Hepatocyte (in vitro differentiated cells): Measurements from ENCODE around the gene APBA2.

Experiments
- CTCF ChIP-seq: fragments of 200-600 bp; sonication (generic); IDR thresholded peaks from 2 replicates; pipeline ENCODE4 v1.5.1; 2016; ENCODE audit warnings: antibody characterized with exemption, mild to moderate bottlenecking; ENCODE audit not compliant: poor library complexity
- EZH2 ChIP-seq: fragments of 200-600 bp; sonication (generic); IDR thresholded peaks from 2 replicates; pipeline ENCODE4 v1.6.1; 2016; ENCODE audit warnings: antibody characterized with exemption, mild to moderate bottlenecking, borderline replicate concordance
- EZH2phosphoT487 ChIP-seq: fragments of 200-600 bp; sonication (generic); IDR thresholded peaks from one replicate; pipeline ENCODE4 v1.6.1; 2018; ENCODE audit warnings: antibody characterized with exemption, mild to moderate bottlenecking, low read depth, moderate library complexity; ENCODE audit not compliant: unreplicated experiment, severe bottlenecking

- TF ChIP-seq EZH2 (no peak), CTCF (no peak), EZH2phosphoT487 (no peak)
Observed at GRCh38 chr15:28996289-28996688, 110.5 kb downstream of the APBA2 start.
